Transverse colon (tissue), 4 donors: Measurements from ENCODE around the gene TRAPPC2L.

Source experiments
- POLR2AphosphoS5 ChIP-seq, 3 donors: sonication (generic); formaldehyde crosslinking; IDR thresholded peaks; one replicate each; pipeline ENCODE4 v1.6.1; 2016; ENCODE audit warnings: antibody characterized with exemption in 3 of 3
- TF ChIP-seq, protein P1 (sequence below), 5 experiments: fragments of 200-600 bp in 3 of 5; fragments of 450-650 bp in 2 of 5; sonication (generic) in 3 of 5; IDR thresholded peaks; 1 replicate in 2 of 5; 2 replicates in 3 of 5; pipeline ENCODE4 v1.5.1; 2016 to 2017; ENCODE audit warnings: antibody characterized with exemption in 5 of 5, inconsistent platforms in 3 of 5, mild to moderate bottlenecking in 2 of 5, moderate library complexity in 1 of 5

DNA sequence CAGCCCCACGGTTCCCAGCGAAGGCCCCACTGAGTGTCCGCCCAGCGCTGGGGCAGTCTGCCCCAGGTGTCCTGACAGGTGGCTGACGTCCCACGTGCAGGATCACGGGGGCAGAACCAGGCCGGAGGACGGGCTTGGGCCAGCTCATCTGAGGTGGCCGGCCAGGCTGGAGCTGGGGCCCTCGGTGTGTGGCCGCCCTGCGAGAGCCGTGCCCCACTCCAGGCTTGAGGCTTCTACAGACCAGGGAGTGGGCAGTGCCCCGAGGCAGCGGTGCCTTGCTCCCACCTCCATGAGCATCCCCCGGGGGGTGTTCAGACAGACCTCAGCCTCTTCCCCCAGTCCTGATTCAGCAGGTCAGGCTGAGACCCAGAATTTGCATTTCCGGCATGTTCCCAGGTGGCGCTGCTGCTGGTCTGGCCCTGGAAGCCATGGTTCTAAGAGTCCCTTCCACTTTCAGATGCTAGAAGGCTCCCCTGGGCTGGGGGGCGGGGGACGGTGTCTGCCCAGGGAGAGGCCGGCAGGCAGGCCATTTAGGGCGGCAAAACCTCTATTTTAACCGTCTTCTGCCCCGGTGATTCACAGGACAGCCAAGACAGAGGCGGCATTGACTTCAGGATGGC, 44.9 kb downstream of the TRAPPC2L start:
- TF ChIP-seq, protein P1, sequence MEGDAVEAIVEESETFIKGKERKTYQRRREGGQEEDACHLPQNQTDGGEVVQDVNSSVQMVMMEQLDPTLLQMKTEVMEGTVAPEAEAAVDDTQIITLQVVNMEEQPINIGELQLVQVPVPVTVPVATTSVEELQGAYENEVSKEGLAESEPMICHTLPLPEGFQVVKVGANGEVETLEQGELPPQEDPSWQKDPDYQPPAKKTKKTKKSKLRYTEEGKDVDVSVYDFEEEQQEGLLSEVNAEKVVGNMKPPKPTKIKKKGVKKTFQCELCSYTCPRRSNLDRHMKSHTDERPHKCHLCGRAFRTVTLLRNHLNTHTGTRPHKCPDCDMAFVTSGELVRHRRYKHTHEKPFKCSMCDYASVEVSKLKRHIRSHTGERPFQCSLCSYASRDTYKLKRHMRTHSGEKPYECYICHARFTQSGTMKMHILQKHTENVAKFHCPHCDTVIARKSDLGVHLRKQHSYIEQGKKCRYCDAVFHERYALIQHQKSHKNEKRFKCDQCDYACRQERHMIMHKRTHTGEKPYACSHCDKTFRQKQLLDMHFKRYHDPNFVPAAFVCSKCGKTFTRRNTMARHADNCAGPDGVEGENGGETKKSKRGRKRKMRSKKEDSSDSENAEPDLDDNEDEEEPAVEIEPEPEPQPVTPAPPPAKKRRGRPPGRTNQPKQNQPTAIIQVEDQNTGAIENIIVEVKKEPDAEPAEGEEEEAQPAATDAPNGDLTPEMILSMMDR (IDR thresholded peaks at IDR 0.05): no peak
- TF ChIP-seq POLR2AphosphoS5 (IDR thresholded peaks at IDR 0.05): no peak
